Stimulated activated effector memory CD8-positive, alpha-beta T cell treated with anti-CD3 and anti-CD28 coated beads, Interleukin-12 subunit alpha, Interleukin-12 subunit beta, amount 100 ng/mL, for 72 hours (primary cell): ENCODE measurements around the gene ZCCHC24.

Source experiments
- ATAC-seq: fragments of 150-1000 bp; cut with Tn5 transposase; 2 replicates; pipeline ENCODE4 v1.10.0; 2021
- DNase-seq, 2 donors: peaks; one replicate each; pipeline ENCODE4 v3.0.0; 2021 to 2022; ENCODE audit warnings: low spot score in 2 of 2
- H3K27ac Mint-ChIP-seq: one replicate; pipeline ENCODE4 v1.8.0; 2022; ENCODE audit warnings: mild to moderate bottlenecking, mixed read lengths
- H3K36me3 Mint-ChIP-seq: one replicate; pipeline ENCODE4 v1.8.0; 2022; ENCODE audit warnings: mild to moderate bottlenecking, mixed read lengths
- H3K4me1 Mint-ChIP-seq: one replicate; pipeline ENCODE4 v1.8.0; 2022; ENCODE audit warnings: mixed read lengths
- H3K4me3 Mint-ChIP-seq: one replicate; pipeline ENCODE4 v1.8.0; 2022; ENCODE audit warnings: mild to moderate bottlenecking, mixed read lengths
- H3K9me3 Mint-ChIP-seq: one replicate; pipeline ENCODE4 v1.8.0; 2022; ENCODE audit warnings: mixed read lengths

The ZCCHC24 gene

GRCh38 chr10:79375321-79376077 is 69.9 kb downstream of the ZCCHC24 start:
- no peak for ATAC-seq
- Mint-ChIP-seq H3K4me1 (peaks cover 6% of the 10 kb centered on the region), H3K36me3 (no peaks in the 10 kb centered on the region), H3K27ac (peak overlapping the region; percentile 71), H3K9me3 (peaks cover 3% of the 10 kb centered on the region), H3K4me3 (no peak overlapping the region)
- DNase-seq = peak in 1 of 2 donors; percentile 47

- Mint-ChIP-seq H3K4me1 (peaks cover 6% of the 10 kb centered on the region), H3K4me3 (no peak overlapping the region), H3K9me3 (peaks cover 5% of the 10 kb centered on the region), H3K36me3 (no peaks in the 10 kb centered on the region), H3K27ac (peak overlapping the region; percentile 71)
- DNase-seq = peak; percentile 74 to 87
- peak; percentile 77 for ATAC-seq
These were observed 70.9 kb downstream of the ZCCHC24 start for GRCh38 chr10:79374312-79375191.

- peaks cover 5% of the 10 kb centered on the region for H3K9me3 Mint-ChIP-seq
- H3K4me1 Mint-ChIP-seq = peaks cover 6% of the 10 kb centered on the region
- no peak overlapping the region for H3K4me3 Mint-ChIP-seq
- DNase-seq = peak in 1 of 2 donors; percentile 33
- no peak for ATAC-seq
- H3K27ac Mint-ChIP-seq = no peak overlapping the region
- no peaks in the 10 kb centered on the region for H3K36me3 Mint-ChIP-seq
These were observed 72.6 kb downstream of the ZCCHC24 start for GRCh38 chr10:79372871-79373270.

GRCh38 chr10:79367426-79368189 is 77.8 kb downstream of the ZCCHC24 start:
- ATAC-seq (no peak), DNase-seq (no peak)
- no peak overlapping the region for H3K27ac Mint-ChIP-seq
- no peaks in the 10 kb centered on the region for H3K4me1 Mint-ChIP-seq
- peaks cover 5% of the 10 kb centered on the region for H3K9me3 Mint-ChIP-seq
- H3K4me3 Mint-ChIP-seq = no peak overlapping the region
- H3K36me3 Mint-ChIP-seq = no peaks in the 10 kb centered on the region

GRCh38 chr10:79361726-79362397 is 83.6 kb downstream of the ZCCHC24 start:
- no peak overlapping the region for H3K27ac Mint-ChIP-seq
- no peak for ATAC-seq
- peaks cover 22% of the 10 kb centered on the region for H3K36me3 Mint-ChIP-seq
- no peak for DNase-seq
- H3K9me3 Mint-ChIP-seq = no peaks in the 10 kb centered on the region
- no peak overlapping the region for H3K4me3 Mint-ChIP-seq
- H3K4me1 Mint-ChIP-seq = peaks cover 4% of the 10 kb centered on the region

- Mint-ChIP-seq H3K4me1 (peaks cover 7% of the 10 kb centered on the region), H3K36me3 (peaks cover 33% of the 10 kb centered on the region), H3K27ac (no peak overlapping the region), H3K9me3 (no peaks in the 10 kb centered on the region), H3K4me3 (no peak overlapping the region)
- peak in 1 of 2 donors; percentile 18 for DNase-seq
- no peak for ATAC-seq
These were observed 84.7 kb downstream of the ZCCHC24 start for GRCh38 chr10:79360499-79361342.

- DNase-seq (peak in 1 of 2 donors; percentile 40), ATAC-seq (no peak)
- no peaks in the 10 kb centered on the region for H3K9me3 Mint-ChIP-seq
- H3K4me1 Mint-ChIP-seq = peaks cover 14% of the 10 kb centered on the region
- no peak overlapping the region for H3K4me3 Mint-ChIP-seq
- H3K27ac Mint-ChIP-seq = no peak overlapping the region
- peaks cover 40% of the 10 kb centered on the region for H3K36me3 Mint-ChIP-seq
These were observed 85.5 kb downstream of the ZCCHC24 start for GRCh38 chr10:79359816-79360498.

GRCh38 chr10:79358811-79359210 is 86.6 kb downstream of the ZCCHC24 start:
- peaks cover 52% of the 10 kb centered on the region for H3K36me3 Mint-ChIP-seq
- no peak overlapping the region for H3K27ac Mint-ChIP-seq
- H3K4me3 Mint-ChIP-seq = no peak overlapping the region
- no peaks in the 10 kb centered on the region for H3K9me3 Mint-ChIP-seq
- ATAC-seq = no peak
- DNase-seq = peak; percentile 1 to 43
- peaks cover 26% of the 10 kb centered on the region for H3K4me1 Mint-ChIP-seq

- peaks cover 40% of the 10 kb centered on the region for H3K4me1 Mint-ChIP-seq
- H3K36me3 Mint-ChIP-seq = peaks cover 68% of the 10 kb centered on the region
- no peak overlapping the region for H3K27ac Mint-ChIP-seq
These were observed 88.2 kb downstream of the ZCCHC24 start for GRCh38 chr10:79357180-79357579.

GRCh38 chr10:79356104-79356503 is 89.3 kb downstream of the ZCCHC24 start:
- Mint-ChIP-seq H3K4me1 (peaks cover 42% of the 10 kb centered on the region), H3K9me3 (no peaks in the 10 kb centered on the region), H3K27ac (peak overlapping the region; percentile 27), H3K4me3 (no peak overlapping the region), H3K36me3 (peaks cover 79% of the 10 kb centered on the region)
- peak in 1 of 2 donors; percentile 49 for DNase-seq
- peak; percentile 47 for ATAC-seq

More at GRCh38 chr10:79357180-79357579, 88.2 kb downstream of the ZCCHC24 start:
- DNase-seq = peak in 1 of 2 donors; percentile 4
- no peak for ATAC-seq
- Mint-ChIP-seq H3K4me3 (no peak overlapping the region), H3K9me3 (no peaks in the 10 kb centered on the region)

- no peak overlapping the region for H3K4me3 Mint-ChIP-seq
- H3K4me1 Mint-ChIP-seq = peaks cover 43% of the 10 kb centered on the region
- H3K27ac Mint-ChIP-seq = peak overlapping the region; percentile 27
- ATAC-seq (no peak), DNase-seq (peak in 1 of 2 donors; percentile 45)
- H3K36me3 Mint-ChIP-seq = peaks cover 85% of the 10 kb centered on the region
- no peaks in the 10 kb centered on the region for H3K9me3 Mint-ChIP-seq
These were observed 89.9 kb downstream of the ZCCHC24 start for GRCh38 chr10:79355420-79356017.

- Mint-ChIP-seq H3K9me3 (no peaks in the 10 kb centered on the region), H3K27ac (peak overlapping the region; percentile 27), H3K36me3 (peaks cover 89% of the 10 kb centered on the region), H3K4me1 (peaks cover 52% of the 10 kb centered on the region), H3K4me3 (no peak overlapping the region)
- ATAC-seq (no peak), DNase-seq (no peak)
These were observed 90.8 kb downstream of the ZCCHC24 start for GRCh38 chr10:79354615-79355014.

- ATAC-seq (peak; percentile 41), DNase-seq (peak in 1 of 2 donors; percentile 52)
- Mint-ChIP-seq H3K36me3 (peaks cover 91% of the 10 kb centered on the region), H3K4me3 (no peak overlapping the region), H3K27ac (peak overlapping the region; percentile 27), H3K9me3 (no peaks in the 10 kb centered on the region), H3K4me1 (peaks cover 57% of the 10 kb centered on the region)
These were observed 91.3 kb downstream of the ZCCHC24 start for GRCh38 chr10:79354141-79354540.
